HL-60 (cell line): ENCODE measurements around the gene MCM3AP.

Experiments used
- GABPA ChIP-seq: IDR thresholded peaks from 2 replicates; pipeline ENCODE4 v1.6.1; 2012; ENCODE audit warnings: low read depth
- POLR2AphosphoS5 ChIP-seq: IDR thresholded peaks from 2 replicates; pipeline ENCODE4 v1.6.1; 2012; ENCODE audit warnings: low read depth
- SPI1 ChIP-seq: IDR thresholded peaks from 2 replicates; pipeline ENCODE4 v1.6.1; 2012; ENCODE audit warnings: low read depth, mild to moderate bottlenecking, borderline replicate concordance
- TF ChIP-seq, protein P1 (sequence below): IDR thresholded peaks from one replicate; pipeline ENCODE4 v1.5.1; 2011; ENCODE audit warnings: low read length, control low read depth, inconsistent platforms; ENCODE audit not compliant: insufficient read depth
- TF ChIP-seq, protein P2 (sequence below): IDR thresholded peaks from 2 replicates; pipeline ENCODE4 v1.6.1; 2012; ENCODE audit warnings: low read depth; ENCODE audit not compliant: insufficient replicate concordance

DNA sequence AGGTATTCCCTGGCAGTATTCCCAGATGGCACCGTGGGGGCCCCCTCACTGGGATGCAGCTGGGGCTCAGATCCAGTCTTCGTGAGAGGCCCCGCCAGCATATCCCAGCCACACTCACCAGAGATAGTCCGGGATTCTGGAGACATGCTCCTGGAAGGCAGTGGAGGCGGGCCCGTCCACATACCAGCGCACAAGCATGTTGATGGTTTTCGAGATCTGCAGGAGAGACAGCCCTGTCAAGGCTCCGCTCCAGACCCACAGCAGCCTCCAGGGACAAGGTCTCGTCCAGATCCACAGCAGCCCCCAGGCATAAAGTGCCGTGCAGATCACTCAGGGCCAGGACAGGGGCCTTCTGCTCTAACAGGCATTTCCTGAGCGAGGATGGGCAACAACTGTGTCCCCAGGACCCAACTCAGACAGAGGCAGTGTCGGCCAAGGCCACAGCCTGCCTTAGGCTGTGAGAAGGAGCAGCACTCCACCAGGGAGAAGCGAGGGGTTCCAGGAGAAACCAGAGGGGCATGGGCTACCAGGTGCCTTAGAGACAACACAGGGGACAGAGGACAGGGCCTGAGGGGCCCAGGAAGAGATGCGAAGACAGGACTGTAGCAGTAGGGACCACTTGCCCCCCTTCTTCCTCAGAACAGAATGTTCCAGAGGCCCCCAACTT is 71.7 kb downstream of the MCM3AP start:
- TF ChIP-seq, protein P1, sequence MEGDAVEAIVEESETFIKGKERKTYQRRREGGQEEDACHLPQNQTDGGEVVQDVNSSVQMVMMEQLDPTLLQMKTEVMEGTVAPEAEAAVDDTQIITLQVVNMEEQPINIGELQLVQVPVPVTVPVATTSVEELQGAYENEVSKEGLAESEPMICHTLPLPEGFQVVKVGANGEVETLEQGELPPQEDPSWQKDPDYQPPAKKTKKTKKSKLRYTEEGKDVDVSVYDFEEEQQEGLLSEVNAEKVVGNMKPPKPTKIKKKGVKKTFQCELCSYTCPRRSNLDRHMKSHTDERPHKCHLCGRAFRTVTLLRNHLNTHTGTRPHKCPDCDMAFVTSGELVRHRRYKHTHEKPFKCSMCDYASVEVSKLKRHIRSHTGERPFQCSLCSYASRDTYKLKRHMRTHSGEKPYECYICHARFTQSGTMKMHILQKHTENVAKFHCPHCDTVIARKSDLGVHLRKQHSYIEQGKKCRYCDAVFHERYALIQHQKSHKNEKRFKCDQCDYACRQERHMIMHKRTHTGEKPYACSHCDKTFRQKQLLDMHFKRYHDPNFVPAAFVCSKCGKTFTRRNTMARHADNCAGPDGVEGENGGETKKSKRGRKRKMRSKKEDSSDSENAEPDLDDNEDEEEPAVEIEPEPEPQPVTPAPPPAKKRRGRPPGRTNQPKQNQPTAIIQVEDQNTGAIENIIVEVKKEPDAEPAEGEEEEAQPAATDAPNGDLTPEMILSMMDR = no peak
- TF ChIP-seq GABPA (no peak), POLR2AphosphoS5 (no peak), SPI1 (no peak)
- TF ChIP-seq, protein P2, sequence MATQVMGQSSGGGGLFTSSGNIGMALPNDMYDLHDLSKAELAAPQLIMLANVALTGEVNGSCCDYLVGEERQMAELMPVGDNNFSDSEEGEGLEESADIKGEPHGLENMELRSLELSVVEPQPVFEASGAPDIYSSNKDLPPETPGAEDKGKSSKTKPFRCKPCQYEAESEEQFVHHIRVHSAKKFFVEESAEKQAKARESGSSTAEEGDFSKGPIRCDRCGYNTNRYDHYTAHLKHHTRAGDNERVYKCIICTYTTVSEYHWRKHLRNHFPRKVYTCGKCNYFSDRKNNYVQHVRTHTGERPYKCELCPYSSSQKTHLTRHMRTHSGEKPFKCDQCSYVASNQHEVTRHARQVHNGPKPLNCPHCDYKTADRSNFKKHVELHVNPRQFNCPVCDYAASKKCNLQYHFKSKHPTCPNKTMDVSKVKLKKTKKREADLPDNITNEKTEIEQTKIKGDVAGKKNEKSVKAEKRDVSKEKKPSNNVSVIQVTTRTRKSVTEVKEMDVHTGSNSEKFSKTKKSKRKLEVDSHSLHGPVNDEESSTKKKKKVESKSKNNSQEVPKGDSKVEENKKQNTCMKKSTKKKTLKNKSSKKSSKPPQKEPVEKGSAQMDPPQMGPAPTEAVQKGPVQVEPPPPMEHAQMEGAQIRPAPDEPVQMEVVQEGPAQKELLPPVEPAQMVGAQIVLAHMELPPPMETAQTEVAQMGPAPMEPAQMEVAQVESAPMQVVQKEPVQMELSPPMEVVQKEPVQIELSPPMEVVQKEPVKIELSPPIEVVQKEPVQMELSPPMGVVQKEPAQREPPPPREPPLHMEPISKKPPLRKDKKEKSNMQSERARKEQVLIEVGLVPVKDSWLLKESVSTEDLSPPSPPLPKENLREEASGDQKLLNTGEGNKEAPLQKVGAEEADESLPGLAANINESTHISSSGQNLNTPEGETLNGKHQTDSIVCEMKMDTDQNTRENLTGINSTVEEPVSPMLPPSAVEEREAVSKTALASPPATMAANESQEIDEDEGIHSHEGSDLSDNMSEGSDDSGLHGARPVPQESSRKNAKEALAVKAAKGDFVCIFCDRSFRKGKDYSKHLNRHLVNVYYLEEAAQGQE = no peak
